HEK293T (cell line): ENCODE measurements around the gene RAB30.

Source experiments
- CTCF ChIA-PET: fragments of 350-600 bp; formaldehyde crosslinking; extraction: SDS; loops from one replicate; lab custom pipeline; 2021; ENCODE audit warnings: antibody characterized with exemption, inconsistent platforms; lab: Yijun Ruan, JAX
- POLR2A ChIA-PET: fragments of 350-600 bp; formaldehyde crosslinking; extraction: SDS; loops from one replicate; lab custom pipeline; 2020; ENCODE audit warnings: antibody characterized with exemption, inconsistent platforms; lab: Yijun Ruan, JAX
- DNase-seq: peaks from one replicate; pipeline ENCODE4 v3.0.0; 2012; ENCODE audit warnings: mixed read lengths; ENCODE audit errors: extremely low spot score
- ARNT ChIP-seq: fragments of 450-650 bp; IDR thresholded peaks from 2 replicates; pipeline ENCODE4 v1.6.1; 2017; ENCODE audit warnings: mild to moderate bottlenecking
- BHLHE40 ChIP-seq: fragments of 450-650 bp; IDR thresholded peaks from 2 replicates; pipeline ENCODE4 v1.6.1; 2016; ENCODE audit warnings: mild to moderate bottlenecking, moderate library complexity, borderline replicate concordance
- CTBP1 ChIP-seq: fragments of 450-650 bp; IDR thresholded peaks from 2 replicates; pipeline ENCODE4 v1.6.1; 2016; ENCODE audit warnings: borderline replicate concordance
- ELF4 ChIP-seq: fragments of 450-650 bp; IDR thresholded peaks from 2 replicates; pipeline ENCODE4 v1.6.1; 2017; ENCODE audit warnings: antibody characterized with exemption
- FOXA1 ChIP-seq: fragments of 450-650 bp; IDR thresholded peaks from 2 replicates; pipeline ENCODE4 v1.6.1; 2016; ENCODE audit warnings: mild to moderate bottlenecking
- FOXK2 ChIP-seq: fragments of 450-650 bp; IDR thresholded peaks from 2 replicates; pipeline ENCODE4 v1.6.1; 2016; ENCODE audit warnings: mild to moderate bottlenecking
- FOXM1 ChIP-seq: fragments of 450-650 bp; IDR thresholded peaks from 2 replicates; pipeline ENCODE4 v1.6.1; 2017; ENCODE audit warnings: mild to moderate bottlenecking, borderline replicate concordance
- HDGF ChIP-seq: fragments of 450-650 bp; IDR thresholded peaks from 2 replicates; pipeline ENCODE4 v1.6.1; 2017; ENCODE audit warnings: antibody characterized with exemption, borderline replicate concordance
- L3MBTL2 ChIP-seq: fragments of 450-650 bp; conservative IDR thresholded peaks from 2 replicates; pipeline ENCODE4 v1.6.1; 2016; ENCODE audit warnings: mild to moderate bottlenecking
- LEF1 ChIP-seq: fragments of 450-650 bp; IDR thresholded peaks from 2 replicates; pipeline ENCODE4 v1.6.1; 2017; ENCODE audit warnings: mild to moderate bottlenecking, borderline replicate concordance
- NFRKB ChIP-seq: fragments of 450-650 bp; IDR thresholded peaks from 2 replicates; pipeline ENCODE4 v1.6.1; 2016; ENCODE audit warnings: mild to moderate bottlenecking, moderate library complexity
- SP1 ChIP-seq: fragments of 450-650 bp; IDR thresholded peaks from 2 replicates; pipeline ENCODE4 v1.6.1; 2017
- SUZ12 ChIP-seq: fragments of 450-650 bp; IDR thresholded peaks from 2 replicates; pipeline ENCODE4 v1.6.1; 2016; ENCODE audit warnings: mild to moderate bottlenecking
- TARDBP ChIP-seq: fragments of 450-650 bp; IDR thresholded peaks from 2 replicates; pipeline ENCODE4 v1.6.1; 2016
- ZNF384 ChIP-seq: fragments of 450-650 bp; IDR thresholded peaks from 2 replicates; pipeline ENCODE4 v1.6.1; 2016
- TF ChIP-seq, protein P1 (sequence below): fragments of 450-650 bp; IDR thresholded peaks from 2 replicates; pipeline ENCODE4 v1.6.1; 2016

Gene RAB30

GRCh38 chr11:83006877-83007330 is 64.8 kb downstream of the RAB30 start:
- ChIA-PET CTCF (no interaction called here), POLR2A (interaction anchor here (1.6 kb wide), 1 partner anchor 11 kb away, joined by 3 read pairs; no protein-coding TSS in a partner anchor)
- no peak for DNase-seq
- TF ChIP-seq ARNT: no peak

DNA sequence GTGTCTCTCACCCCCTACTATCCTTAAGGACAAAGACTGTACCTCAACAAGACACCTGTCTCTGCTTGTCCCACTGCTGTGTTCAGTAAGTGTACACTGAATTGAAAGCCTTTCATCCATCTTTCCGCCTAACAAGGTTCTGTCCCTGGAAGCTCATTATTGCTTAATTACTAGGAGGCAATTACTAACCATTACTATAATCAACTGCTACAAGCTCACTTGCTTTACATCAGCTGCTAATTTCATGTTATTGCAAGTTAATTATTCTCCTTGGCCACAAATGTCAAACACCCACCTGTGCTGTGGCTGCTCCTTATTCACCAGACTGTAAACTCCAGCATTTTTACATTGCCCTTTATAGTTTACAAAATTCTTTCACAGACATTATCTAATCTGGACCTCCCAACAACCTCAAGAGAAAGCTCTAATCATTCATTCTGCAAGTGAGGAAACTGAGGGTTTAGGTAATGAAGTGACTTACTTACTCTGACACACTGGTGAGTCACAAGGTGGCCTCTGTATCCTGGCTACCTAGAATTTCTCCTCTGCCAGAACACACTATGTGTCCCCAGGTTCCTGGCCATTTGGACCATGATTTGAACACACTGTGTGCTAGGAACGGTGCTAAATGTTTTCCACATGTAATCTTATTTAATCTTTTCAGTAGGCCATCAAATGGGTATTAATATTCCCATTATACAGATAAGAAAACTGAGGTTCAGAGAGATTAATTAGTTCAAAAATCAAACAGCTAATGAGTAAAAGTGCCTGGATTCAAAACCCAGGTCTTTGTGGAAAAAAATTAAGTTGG is 66.7 kb downstream of the RAB30 start:
- CTCF ChIA-PET: interaction anchor here (0.5 kb wide), 1 partner anchor 356 kb away, joined by 4 read pairs; no protein-coding TSS in a partner anchor
- TF ChIP-seq SP1 (no peak), FOXM1 (no peak), L3MBTL2 (no peak), BHLHE40 (no peak), LEF1 (no peak)
- DNase-seq: no peak
- POLR2A ChIA-PET: no interaction called here

GRCh38 chr11:83002522-83002921 is 69.2 kb downstream of the RAB30 start:
- POLR2A ChIA-PET: no interaction called here
- CTCF ChIA-PET: no interaction called here
- TF ChIP-seq FOXK2 (no peak), CTBP1 (no peak), LEF1 (no peak), ARNT (no peak), HDGF (no peak), L3MBTL2 (no peak), NFRKB (no peak), SP1 (no peak), FOXA1 (no peak), ZNF384 (no peak), BHLHE40 (no peak), ELF4 (no peak), SUZ12 (no peak), FOXM1 (no peak), TARDBP (no peak)
- TF ChIP-seq, protein P1, sequence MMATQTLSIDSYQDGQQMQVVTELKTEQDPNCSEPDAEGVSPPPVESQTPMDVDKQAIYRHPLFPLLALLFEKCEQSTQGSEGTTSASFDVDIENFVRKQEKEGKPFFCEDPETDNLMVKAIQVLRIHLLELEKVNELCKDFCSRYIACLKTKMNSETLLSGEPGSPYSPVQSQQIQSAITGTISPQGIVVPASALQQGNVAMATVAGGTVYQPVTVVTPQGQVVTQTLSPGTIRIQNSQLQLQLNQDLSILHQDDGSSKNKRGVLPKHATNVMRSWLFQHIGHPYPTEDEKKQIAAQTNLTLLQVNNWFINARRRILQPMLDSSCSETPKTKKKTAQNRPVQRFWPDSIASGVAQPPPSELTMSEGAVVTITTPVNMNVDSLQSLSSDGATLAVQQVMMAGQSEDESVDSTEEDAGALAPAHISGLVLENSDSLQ: no peak
- DNase-seq: no peak

GRCh38 chr11:83002053-83002452 is 69.6 kb downstream of the RAB30 start:
- no peak for DNase-seq
- ChIA-PET POLR2A (no interaction called here), CTCF (no interaction called here)
- no peak for TF ChIP-seq FOXM1
- no peak for TF ChIP-seq SUZ12
- no peak for TF ChIP-seq HDGF
- TF ChIP-seq FOXA1: no peak

GRCh38 chr11:83000381-83000780 is 71.3 kb downstream of the RAB30 start:
- no peak for DNase-seq
- ChIA-PET CTCF (no interaction called here), POLR2A (no interaction called here)
- TF ChIP-seq ZNF384: no peak

GRCh38 chr11:82999232-82999631 is 72.5 kb downstream of the RAB30 start:
- TF ChIP-seq L3MBTL2 (no peak), HDGF (no peak), SP1 (no peak), ELF4 (no peak)
- TF ChIP-seq, protein P1: no peak
- ChIA-PET POLR2A (interaction anchor here (0.6 kb wide), 1 partner anchor 75 kb away, joined by 3 read pairs; no protein-coding TSS in a partner anchor), CTCF (no interaction called here)
- DNase-seq: no peak

- TF ChIP-seq ZNF384 (no peak), NFRKB (no peak), SUZ12 (no peak), LEF1 (no peak), FOXK2 (no peak), TARDBP (no peak), BHLHE40 (no peak), HDGF (no peak), FOXA1 (no peak), CTBP1 (no peak), SP1 (no peak), ELF4 (no peak), FOXM1 (no peak), L3MBTL2 (no peak)
- TF ChIP-seq, protein P1: no peak
- ChIA-PET CTCF (interaction anchor here (0.7 kb wide), 1 partner anchor 829 kb away, joined by 3 read pairs; no protein-coding TSS in a partner anchor), POLR2A (interaction anchor here (0.6 kb wide), 1 partner anchor 75 kb away, joined by 3 read pairs; no protein-coding TSS in a partner anchor)
- no peak for DNase-seq
Measured at GRCh38 chr11:82998697-82999096, 73.0 kb downstream of the RAB30 start.
